Measurements from ENCODE around the gene TOE1. TPM values are rescaled to one million over a fixed set of nuclear protein-coding genes. Genes with fewer than 3 reads are reported as not detected.

TOE1 gene
- total RNA-seq, 1 experiment from 2014 or later = 31.2 TPM

DNA sequence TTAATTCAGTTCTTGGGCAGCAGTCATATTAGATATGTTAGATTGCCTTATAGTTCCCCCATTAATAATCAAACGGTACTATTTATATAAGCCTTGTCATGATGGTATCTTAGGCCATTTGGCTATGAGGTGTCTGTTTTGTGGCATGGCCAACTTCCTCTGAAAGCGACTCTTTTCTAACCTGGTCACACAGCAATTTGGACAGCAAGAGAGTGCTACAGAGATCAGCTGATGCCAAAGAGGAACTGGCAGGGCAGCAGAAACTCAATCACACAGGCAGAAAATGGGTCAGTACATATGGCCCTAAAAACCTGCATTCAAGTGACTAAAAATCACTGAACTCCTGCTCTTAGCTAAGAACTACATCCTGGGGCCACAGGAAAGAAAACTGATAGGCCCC is 13.7 kb downstream of the TOE1 start:
- no peak overlapping the region for H3K56ac ChIP-seq (ENCODE audit: insufficient read length, low read depth, low read length)
- H3K27me3 ChIP-seq (ENCODE audit: insufficient read depth, low read length) = no peaks in the 10 kb centered on the region
- no peak overlapping the region for H3K4ac ChIP-seq (ENCODE audit: low read depth, low read length)
- H2AK5ac ChIP-seq (ENCODE audit: insufficient read length, low read length) = no peak overlapping the region
- H2BK20ac ChIP-seq (ENCODE audit: low read depth, low read length, poor library complexity, severe bottlenecking) = no peak overlapping the region
- Mint-ChIP-seq H3K27me3 (ENCODE audit: low read depth) (no peaks in the 10 kb centered on the region), H3K27ac (no peak overlapping the region), H3K9me3 (no peaks in the 10 kb centered on the region), H3K4me3 (no peak overlapping the region), H3K36me3 (ENCODE audit: insufficient read depth in 1 of 3, low read depth in 3 of 3) (no peaks in the 10 kb centered on the region), H3K4me1 (peaks cover 4 to 7% of the 10 kb centered on the region in 2 experiments; a peak in 3 of 4 replicates)
- H2BK120ac ChIP-seq (ENCODE audit: low read depth, low read length, poor library complexity, severe bottlenecking) = no peak overlapping the region
- no peaks in the 10 kb centered on the region for H4K20me1 ChIP-seq (ENCODE audit: control insufficient read depth, insufficient read depth, insufficient read length)
- H3T11ph ChIP-seq (ENCODE audit: low read length) = no peak overlapping the region
- H3K79me2 ChIP-seq (ENCODE audit: insufficient read depth, low read length) = no peaks in the 10 kb centered on the region
- no peak overlapping the region for H2BK12ac ChIP-seq (ENCODE audit: insufficient read length, low read depth, low read length)
- no peaks in the 10 kb centered on the region for H3K79me1 ChIP-seq (ENCODE audit: insufficient read depth, low read depth, low read length, poor library complexity, severe bottlenecking)
- H3K23ac ChIP-seq (ENCODE audit: insufficient read length, low read depth, low read length) = no peak overlapping the region
- H2BK5ac ChIP-seq (ENCODE audit: insufficient read length, low read length) = no peak overlapping the region
- no peak for DNase-seq
- no peak overlapping the region for H3K4me2 ChIP-seq (ENCODE audit: insufficient read depth, insufficient read length, low read length)
- H4K5ac ChIP-seq (ENCODE audit: insufficient read length, low read depth, low read length) = no peak overlapping the region
- H3K9me3 ChIP-seq (ENCODE audit: control insufficient read depth, low read depth, low read length) = no peaks in the 10 kb centered on the region
- no peak overlapping the region for H2BK15ac ChIP-seq (ENCODE audit: low read depth, low read length)
- no peak overlapping the region for H3K14ac ChIP-seq (ENCODE audit: insufficient read depth, low read length)
- no peaks in the 10 kb centered on the region for H3K23me2 ChIP-seq (ENCODE audit: insufficient read length, low read depth, low read length, poor library complexity, severe bottlenecking)
- H3K27ac ChIP-seq (ENCODE audit: insufficient read length, low read depth, low read length) = no peak overlapping the region
- H3K9ac ChIP-seq (ENCODE audit: extremely low read depth, insufficient read length, low read length) = no peak overlapping the region
- H2AFZ ChIP-seq (ENCODE audit: low read length) = no peak overlapping the region
- WGBS (ENCODE audit: extremely low coverage, insufficient read length, low lambda C conversion rate) = no CpG with 5 or more reads among the region's 2 CpGs
- H3K18ac ChIP-seq (ENCODE audit: insufficient read length, low read depth, low read length) = no peak overlapping the region
- H4K8ac ChIP-seq (replicated peaks; ENCODE audit: insufficient read length, low read depth, low read length) = no peak overlapping the region
- H4K91ac ChIP-seq (ENCODE audit: insufficient read length, low read depth, low read length) = no peak overlapping the region
- TF ChIP-seq, protein P1, sequence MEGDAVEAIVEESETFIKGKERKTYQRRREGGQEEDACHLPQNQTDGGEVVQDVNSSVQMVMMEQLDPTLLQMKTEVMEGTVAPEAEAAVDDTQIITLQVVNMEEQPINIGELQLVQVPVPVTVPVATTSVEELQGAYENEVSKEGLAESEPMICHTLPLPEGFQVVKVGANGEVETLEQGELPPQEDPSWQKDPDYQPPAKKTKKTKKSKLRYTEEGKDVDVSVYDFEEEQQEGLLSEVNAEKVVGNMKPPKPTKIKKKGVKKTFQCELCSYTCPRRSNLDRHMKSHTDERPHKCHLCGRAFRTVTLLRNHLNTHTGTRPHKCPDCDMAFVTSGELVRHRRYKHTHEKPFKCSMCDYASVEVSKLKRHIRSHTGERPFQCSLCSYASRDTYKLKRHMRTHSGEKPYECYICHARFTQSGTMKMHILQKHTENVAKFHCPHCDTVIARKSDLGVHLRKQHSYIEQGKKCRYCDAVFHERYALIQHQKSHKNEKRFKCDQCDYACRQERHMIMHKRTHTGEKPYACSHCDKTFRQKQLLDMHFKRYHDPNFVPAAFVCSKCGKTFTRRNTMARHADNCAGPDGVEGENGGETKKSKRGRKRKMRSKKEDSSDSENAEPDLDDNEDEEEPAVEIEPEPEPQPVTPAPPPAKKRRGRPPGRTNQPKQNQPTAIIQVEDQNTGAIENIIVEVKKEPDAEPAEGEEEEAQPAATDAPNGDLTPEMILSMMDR (conservative IDR thresholded peaks at IDR 0.05) = no peak
- H3K4me1 ChIP-seq (ENCODE audit: insufficient read depth, low read length) = no peaks in the 10 kb centered on the region
